ENCODE data around the gene EHHADH.

- no peak for TF ChIP-seq CTCF (IDR thresholded peaks at IDR 0.05)
- no peak for TF ChIP-seq TEAD4 (IDR thresholded peaks at IDR 0.05; ENCODE audit: borderline replicate concordance, insufficient read depth)
- no peak for TF ChIP-seq FOXM1 (IDR thresholded peaks at IDR 0.05; ENCODE audit: low read depth)
- TF ChIP-seq EZH2phosphoT487 (IDR thresholded peaks at IDR 0.05; ENCODE audit: borderline replicate concordance, low read depth): no peak
- no peak for TF ChIP-seq SMC3 (IDR thresholded peaks at IDR 0.05; ENCODE audit: low read depth, low read length)
- TF ChIP-seq REST (IDR thresholded peaks at IDR 0.05; ENCODE audit: low read depth, low read length): no peak
- TF ChIP-seq NRF1 (IDR thresholded peaks at IDR 0.05; ENCODE audit: low read depth, low read length): no peak
- no peak for TF ChIP-seq ZBTB33 (IDR thresholded peaks at IDR 0.05; ENCODE audit: borderline replicate concordance, low read depth)
- no peak for TF ChIP-seq JUND (IDR thresholded peaks at IDR 0.05)
- TF ChIP-seq POLR2AphosphoS5 (IDR thresholded peaks at IDR 0.05; ENCODE audit: low read depth, low read length): no peak
- TF ChIP-seq RAD21 (IDR thresholded peaks at IDR 0.05; ENCODE audit: low read length): no peak
Observed at GRCh38 chr3:185151964-185152409, 101.9 kb downstream of the EHHADH start.
